Hepatocyte (in vitro differentiated cells): ENCODE measurements around the gene SLC35F6. TPM values are rescaled to one million over a fixed set of nuclear protein-coding genes. Genes with fewer than 3 reads are reported as not detected.
"Not testable (repeated sequence)": the region's sequence is repeated elsewhere in the genome, so short reads cannot be mapped to it uniquely, and the experiment has no call there.

Experiments used
- DNase-seq: peaks from one replicate; pipeline ENCODE4 v3.0.0-alpha.2; 2016; ENCODE audit warnings: low spot score
- H2AFZ ChIP-seq: fragments of 200-600 bp; sonication (generic); 2 replicates; pipeline ENCODE4 v1.6.0; 2016; ENCODE audit warnings: antibody characterized with exemption, mild to moderate bottlenecking
- H3K27ac ChIP-seq: fragments of 200-600 bp; sonication (generic); 2 replicates; pipeline ENCODE4 v1.5.1; 2016; ENCODE audit warnings: mild to moderate bottlenecking
- H3K27me3 ChIP-seq: fragments of 200-600 bp; sonication (generic); 2 replicates; pipeline ENCODE4 v1.6.1; 2016
- H3K36me3 ChIP-seq: fragments of 200-600 bp; sonication (generic); replicated peaks from 2 replicates; pipeline ENCODE4 v1.5.1; 2016; ENCODE audit warnings: low read depth; ENCODE audit not compliant: insufficient read depth
- H3K4me1 ChIP-seq: fragments of 200-600 bp; sonication (generic); 2 replicates; pipeline ENCODE4 v1.5.1; 2016; ENCODE audit warnings: mild to moderate bottlenecking, moderate library complexity; ENCODE audit not compliant: insufficient read depth
- H3K4me2 ChIP-seq: fragments of 200-600 bp; sonication (generic); 2 replicates; pipeline ENCODE4 v1.6.0; 2016
- H3K4me3 ChIP-seq: fragments of 200-600 bp; sonication (generic); 2 replicates; pipeline ENCODE4 v1.5.1; 2016; ENCODE audit warnings: mild to moderate bottlenecking
- H3K79me2 ChIP-seq: fragments of 200-600 bp; sonication (generic); 2 replicates; pipeline ENCODE4 v1.6.0; 2017; ENCODE audit warnings: mild to moderate bottlenecking
- H3K9me2 ChIP-seq: fragments of 200-600 bp; sonication (generic); replicated peaks from 2 replicates; pipeline ENCODE4 v1.6.0; 2017; ENCODE audit warnings: mild to moderate bottlenecking; ENCODE audit not compliant: insufficient read depth
- H3K9me3 ChIP-seq: fragments of 200-600 bp; sonication (generic); 2 replicates; pipeline ENCODE4 v1.5.1; 2016; ENCODE audit warnings: low read depth, mild to moderate bottlenecking
- H4K20me1 ChIP-seq: fragments of 200-600 bp; sonication (generic); 2 replicates; pipeline ENCODE4 v1.6.0; 2016; ENCODE audit warnings: mild to moderate bottlenecking; ENCODE audit not compliant: insufficient read depth, poor library complexity, severe bottlenecking
- CTCF ChIP-seq: fragments of 200-600 bp; sonication (generic); IDR thresholded peaks from 2 replicates; pipeline ENCODE4 v1.5.1; 2016; ENCODE audit warnings: antibody characterized with exemption, mild to moderate bottlenecking; ENCODE audit not compliant: poor library complexity
- EZH2 ChIP-seq: fragments of 200-600 bp; sonication (generic); IDR thresholded peaks from 2 replicates; pipeline ENCODE4 v1.6.1; 2016; ENCODE audit warnings: antibody characterized with exemption, mild to moderate bottlenecking, borderline replicate concordance
- EZH2phosphoT487 ChIP-seq: fragments of 200-600 bp; sonication (generic); IDR thresholded peaks from one replicate; pipeline ENCODE4 v1.6.1; 2018; ENCODE audit warnings: antibody characterized with exemption, mild to moderate bottlenecking, low read depth, moderate library complexity; ENCODE audit not compliant: unreplicated experiment, severe bottlenecking
- WGBS: methylation state at CpG from one replicate; pipeline ENCODE4 v1.1.6; 2016; ENCODE audit warnings: low lambda C conversion rate; ENCODE audit errors: missing lambda C conversion rate; 5-methylcytosine and 5-hydroxymethylcytosine counted together
- polyA plus RNA-seq: library from polyadenylated mRNA; unstranded; fragments of >200 nt; fragmentation: Nextera tagmentation; extraction: Ambion mirVana; gene quantifications from 2 replicates; pipeline ENCODE4 v1.2.1, GENCODE V29; 2016
- total RNA-seq: library from RNA; depleted of rRNA; stranded (reverse); fragments of >200 nt; gene quantifications from 2 replicates; pipeline ENCODE4 v1.2.3, GENCODE V29; 2014

Gene SLC35F6
- total and polyA plus RNA-seq, 2 experiments from 2014 or later = 16.6 to 30.2 TPM

- Histone ChIP-seq H3K4me3 (no peak overlapping the region), H3K27ac (no peak overlapping the region), H4K20me1 (no peaks in the 10 kb centered on the region), H3K9me3 (no peaks in the 10 kb centered on the region), H2AFZ (no peak overlapping the region), H3K27me3 (no peaks in the 10 kb centered on the region), H3K4me1 (no peaks in the 10 kb centered on the region), H3K4me2 (no peak overlapping the region), H3K79me2 (no peaks in the 10 kb centered on the region), H3K9me2 (no peaks in the 10 kb centered on the region), H3K36me3 (no peaks in the 10 kb centered on the region)
- TF ChIP-seq EZH2 (no peak), CTCF (no peak), EZH2phosphoT487 (no peak)
- 89% methylated on average over 3 of the region's 3 CpGs for WGBS
- DNase-seq = no peak
These were observed 48.6 kb downstream of the SLC35F6 start for GRCh38 chr2:26812731-26813130.

GRCh38 chr2:26814072-26814765, 50.1 kb downstream of the SLC35F6 start:
- 98% methylated on average over 38 of the region's 52 CpGs for WGBS
- H3K9me3 ChIP-seq, H3K36me3 ChIP-seq, H3K4me2 ChIP-seq, H4K20me1 ChIP-seq, H2AFZ ChIP-seq, H3K4me3 ChIP-seq, H3K27me3 ChIP-seq, DNase-seq, H3K79me2 ChIP-seq, H3K27ac ChIP-seq, H3K4me1 ChIP-seq, H3K9me2 ChIP-seq: not testable (repeated sequence)

GRCh38 chr2:26816893-26817292, 52.8 kb downstream of the SLC35F6 start:
- H3K79me2 ChIP-seq = no peaks in the 10 kb centered on the region
- no peak overlapping the region for H3K27ac ChIP-seq
- no peaks in the 10 kb centered on the region for H3K36me3 ChIP-seq
- H3K9me3 ChIP-seq = no peaks in the 10 kb centered on the region
- 55% methylated on average over 3 of the region's 3 CpGs for WGBS
- no peak for DNase-seq
- no peak overlapping the region for H2AFZ ChIP-seq
- no peak overlapping the region for H3K4me3 ChIP-seq
- no peaks in the 10 kb centered on the region for H4K20me1 ChIP-seq
- no peak overlapping the region for H3K4me2 ChIP-seq
- no peak for TF ChIP-seq EZH2
- H3K27me3 ChIP-seq = no peaks in the 10 kb centered on the region
- H3K4me1 ChIP-seq = no peaks in the 10 kb centered on the region
- no peaks in the 10 kb centered on the region for H3K9me2 ChIP-seq

- H3K9me2 ChIP-seq = no peaks in the 10 kb centered on the region
- DNase-seq = no peak
- H3K27ac ChIP-seq = no peak overlapping the region
- H3K9me3 ChIP-seq = no peaks in the 10 kb centered on the region
- WGBS = 89% methylated on average over 5 of the region's 5 CpGs
- H3K36me3 ChIP-seq = no peaks in the 10 kb centered on the region
- no peak overlapping the region for H3K4me3 ChIP-seq
- H2AFZ ChIP-seq = no peak overlapping the region
- H3K27me3 ChIP-seq = no peaks in the 10 kb centered on the region
- TF ChIP-seq EZH2phosphoT487 (no peak), EZH2 (no peak), CTCF (no peak)
- no peaks in the 10 kb centered on the region for H3K4me1 ChIP-seq
- H3K4me2 ChIP-seq = no peak overlapping the region
- no peaks in the 10 kb centered on the region for H3K79me2 ChIP-seq
- no peaks in the 10 kb centered on the region for H4K20me1 ChIP-seq
These were observed 54.2 kb downstream of the SLC35F6 start for GRCh38 chr2:26818255-26818654.
